H1 (cell line): ENCODE results near the gene CUX1. TPM values are rescaled to one million over a fixed set of nuclear protein-coding genes. Genes with fewer than 3 reads are reported as not detected.

Experiments
- CTCF ChIA-PET: fragments of 300-600 bp; sonication (Branson Sonifier 250); formaldehyde crosslinking; loops from one replicate; lab custom pipeline; 2021; ENCODE audit not compliant: partially characterized antibody; lab: Charles Lee
- POLR2A ChIA-PET: fragments of 300-600 bp; sonication (Branson Sonifier 250); formaldehyde crosslinking; loops from one replicate; lab custom pipeline; 2021; ENCODE audit warnings: inconsistent platforms; ENCODE audit not compliant: partially characterized antibody; lab: Charles Lee
- DNase-seq, 2 experiments: peaks; one replicate each; pipeline versions ENCODE4 v3.0.0 to v3.0.0-alpha.2; 2010 to 2022; ENCODE audit warnings: low spot score in 2 of 2, low read depth in 1 of 2, mixed read lengths in 1 of 2
- FAIRE-seq: peaks from 2 replicates; lab custom pipeline; 2011; peaks lifted over from hg19 to GRCh38; lab: Jason Lieb, UNC
- H2AFZ ChIP-seq: 2 replicates; pipeline ENCODE4 v1.8.1; 2012; ENCODE audit warnings: low read length, inconsistent platforms
- H2AK5ac ChIP-seq: 2 replicates; pipeline ENCODE4 v1.6.1; 2013; ENCODE audit warnings: low read depth, low read length
- H2BK120ac ChIP-seq: replicated peaks from 2 replicates; pipeline ENCODE3; 2013; ENCODE audit warnings: low read depth, low read length, inconsistent platforms
- H2BK12ac ChIP-seq: 2 replicates; pipeline ENCODE4 v1.6.1; 2013; ENCODE audit warnings: low read depth, low read length
- H2BK15ac ChIP-seq: 2 replicates; pipeline ENCODE4 v1.6.1; 2013; ENCODE audit warnings: low read length
- H2BK20ac ChIP-seq: 2 replicates; pipeline ENCODE4 v1.6.1; 2013; ENCODE audit warnings: low read length
- H2BK5ac ChIP-seq: 2 replicates; pipeline ENCODE4 v1.6.1; 2013; ENCODE audit warnings: low read depth, low read length
- H3K14ac ChIP-seq: 2 replicates; pipeline ENCODE4 v1.6.1; 2013; ENCODE audit warnings: inconsistent platforms; ENCODE audit not compliant: insufficient read length
- H3K18ac ChIP-seq: 2 replicates; pipeline ENCODE4 v1.6.1; 2013; ENCODE audit warnings: low read length; ENCODE audit errors: extremely low read depth
- H3K23ac ChIP-seq: 2 replicates; pipeline ENCODE4 v1.6.1; 2013; ENCODE audit warnings: inconsistent platforms; ENCODE audit not compliant: insufficient read length
- H3K23me2 ChIP-seq: 2 replicates; pipeline ENCODE4 v1.6.1; 2013; ENCODE audit warnings: low read depth, low read length
- H3K27ac ChIP-seq: 2 replicates; pipeline ENCODE4 v1.6.1; 2011; ENCODE audit warnings: low read depth, low read length, inconsistent platforms
- H3K27me3 ChIP-seq, 4 experiments: replicated peaks in 1 of 4; 1 replicate in 1 of 4; 2 replicates in 3 of 4; pipeline versions ENCODE4 v1.6.1 to v1.8.1; 2011 to 2013; ENCODE audit warnings: low read length in 3 of 4, mild to moderate bottlenecking in 3 of 4, inconsistent platforms in 2 of 4, mixed read lengths in 2 of 4, moderate library complexity in 1 of 4; ENCODE audit not compliant: control insufficient read depth in 3 of 4, insufficient read depth in 3 of 4; ENCODE audit errors: extremely low read depth in 1 of 4
- H3K36me3 ChIP-seq, 4 experiments: 2 replicates each; pipeline versions ENCODE4 v1.6.1 to v1.8.1; 2011 to 2013; ENCODE audit warnings: mild to moderate bottlenecking in 4 of 4, low read length in 3 of 4, moderate library complexity in 2 of 4, control low read depth in 1 of 4, inconsistent platforms in 1 of 4; ENCODE audit not compliant: insufficient read depth in 4 of 4, control insufficient read depth in 2 of 4
- H3K4ac ChIP-seq: replicated peaks from 2 replicates; pipeline ENCODE3; 2013; ENCODE audit warnings: low read length, low read depth, mixed read lengths, inconsistent platforms; ENCODE audit not compliant: insufficient read length
- H3K4me1 ChIP-seq, 4 experiments: replicated peaks in 1 of 4; 1 replicate in 1 of 4; 2 replicates in 3 of 4; pipeline versions ENCODE4 v1.6.1 to v1.8.1; 2011 to 2013; ENCODE audit warnings: low read length in 3 of 4, inconsistent platforms in 2 of 4, mixed read lengths in 1 of 4; ENCODE audit not compliant: insufficient read depth in 4 of 4, control insufficient read depth in 3 of 4
- H3K4me2 ChIP-seq, 2 experiments: 2 replicates each; pipeline versions ENCODE4 v1.6.1 to v1.8.1; 2011 to 2013; ENCODE audit warnings: low read depth in 2 of 2, low read length in 2 of 2, control low read depth in 1 of 2, inconsistent platforms in 1 of 2, mild to moderate bottlenecking in 1 of 2; ENCODE audit not compliant: insufficient read depth in 1 of 2
- H3K4me3 ChIP-seq, 4 experiments: fragments of 200-600, 300-600 bp in 1 of 4; sonication (generic), shearing (Covaris generic), sonication (Bioruptor Twin) in 1 of 4; 2 replicates each; pipeline versions ENCODE4 v1.5.1 to v1.8.1; 2011 to 2016; ENCODE audit warnings: low read length in 4 of 4, low read depth in 3 of 4, control low read depth in 2 of 4, inconsistent platforms in 2 of 4, mild to moderate bottlenecking in 2 of 4, mixed read lengths in 1 of 4, moderate library complexity in 1 of 4; ENCODE audit not compliant: insufficient read depth in 2 of 4; ENCODE audit errors: extremely low read depth in 1 of 4
- H3K56ac ChIP-seq: replicated peaks from 2 replicates; pipeline ENCODE3; 2013; ENCODE audit warnings: low read depth, mild to moderate bottlenecking, mixed read lengths, low read length, inconsistent platforms; ENCODE audit not compliant: insufficient read length
- H3K79me1 ChIP-seq: 2 replicates; pipeline ENCODE4 v1.6.1; 2013; ENCODE audit warnings: low read depth, low read length, control low read depth
- H3K79me2 ChIP-seq, 2 experiments: 2 replicates each; pipeline versions ENCODE4 v1.6.1 to v1.8.1; 2012 to 2013; ENCODE audit warnings: low read length in 2 of 2, mild to moderate bottlenecking in 2 of 2, inconsistent platforms in 1 of 2; ENCODE audit not compliant: insufficient read depth in 2 of 2, control insufficient read depth in 1 of 2
- H3K9ac ChIP-seq, 4 experiments: replicated peaks in 1 of 4; 1 replicate in 1 of 4; 2 replicates in 3 of 4; pipeline versions ENCODE4 v1.6.1 to v1.8.1; 2011 to 2013; ENCODE audit warnings: low read depth in 3 of 4, low read length in 3 of 4, control low read depth in 2 of 4, mild to moderate bottlenecking in 2 of 4, moderate library complexity in 2 of 4, inconsistent platforms in 1 of 4; ENCODE audit errors: extremely low read depth in 1 of 4
- H3K9me3 ChIP-seq, 2 experiments: 2 replicates each; pipeline versions ENCODE4 v1.6.1 to v1.8.1; 2012 to 2013; ENCODE audit warnings: mild to moderate bottlenecking in 2 of 2, moderate library complexity in 2 of 2, control low read depth in 1 of 2, inconsistent platforms in 1 of 2, low read depth in 1 of 2, low read length in 1 of 2, mixed read lengths in 1 of 2; ENCODE audit not compliant: insufficient read depth in 2 of 2
- H4K20me1 ChIP-seq, 2 experiments: replicated peaks in 1 of 2; 2 replicates each; pipeline versions ENCODE3 to v1.8.1; 2011 to 2013; ENCODE audit warnings: inconsistent platforms in 2 of 2, low read length in 2 of 2, mild to moderate bottlenecking in 1 of 2; ENCODE audit not compliant: insufficient read depth in 2 of 2, control insufficient read depth in 1 of 2
- H4K5ac ChIP-seq: 2 replicates; pipeline ENCODE4 v1.6.1; 2013; ENCODE audit warnings: low read length, low read depth, mixed read lengths, inconsistent platforms; ENCODE audit not compliant: insufficient read length
- H4K8ac ChIP-seq: 2 replicates; pipeline ENCODE4 v1.8.0; 2013; ENCODE audit warnings: mild to moderate bottlenecking, moderate library complexity, low read length, inconsistent platforms; ENCODE audit not compliant: insufficient read depth; ENCODE audit errors: extremely low read depth
- H4K91ac ChIP-seq: replicated peaks from 2 replicates; pipeline ENCODE3; 2013; ENCODE audit warnings: low read length, mixed read lengths, inconsistent platforms; ENCODE audit not compliant: insufficient read length
- KDM1A ChIP-seq: fragments of 200-600, 300-600 bp; sonication (generic); IDR thresholded peaks from 2 replicates; pipeline ENCODE4 v1.7.1; 2016; ENCODE audit warnings: mild to moderate bottlenecking, low read length, borderline replicate concordance
- WGBS, 2 experiments: shearing (Covaris generic) in 1 of 2; methylation state at CpG; one replicate each; pipeline versions ENCODE4 v1.1.6 to v1.1.7; 2013 to 2015; ENCODE audit warnings: low lambda C conversion rate in 2 of 2, mixed read lengths in 2 of 2, inconsistent platforms in 1 of 2, low coverage in 1 of 2, missing lambda C conversion rate in 1 of 2; ENCODE audit not compliant: insufficient replicate concordance in 2 of 2, insufficient coverage in 1 of 2, insufficient read length in 1 of 2; ENCODE audit errors: extremely low coverage in 1 of 2, missing lambda C conversion rate in 1 of 2; 5-methylcytosine and 5-hydroxymethylcytosine counted together
- polyA plus RNA-seq, 7 experiments: library from polyadenylated mRNA; depleted of rRNA in 3 of 7; stranded (reverse) in 5 of 7; unstranded in 2 of 7; fragments of >200 nt in 5 of 7; fragments of 200-250 nt in 2 of 7; gene quantifications; 1 replicate in 5 of 7; 2 replicates in 1 of 7; 4 replicates in 1 of 7; pipeline versions ENCODE4 v1.2.1 to v1.2.3, GENCODE V29; 2011 to 2013; ENCODE audit warnings: missing spikeins in 2 of 7, mixed read lengths in 2 of 7
- total RNA-seq: library from RNA; stranded (reverse); fragmentation: NEBNext Ultra II Directional; extraction: Animal tissue kit (Norgen Biotek cat#: 25700); gene quantifications from 2 replicates; pipeline ENCODE4 v1.2.1, GENCODE V29; 2021

The CUX1 gene
- total and polyA plus RNA-seq, 2 of the 8 experiments (the other 6 are each of a cell fraction or from before 2014, with no cell fraction given): 21.6 to 65.9 TPM

GRCh38 chr7:101945034-101945758, 127.8 kb downstream of the CUX1 start:
- H3K79me2 ChIP-seq: peaks cover 3 to 76% of the 10 kb centered on the region in 2 experiments; a peak in 3 of 4 replicates
- no peak overlapping the region for H2AFZ ChIP-seq
- no peaks in the 10 kb centered on the region for H3K9me3 ChIP-seq
- H2AK5ac ChIP-seq: peak overlapping the region; percentile 93; the same call in 1 of the 2 replicates
- peaks cover 21% of the 10 kb centered on the region for H3K79me1 ChIP-seq
- H3K27ac ChIP-seq: no peak overlapping the region
- FAIRE-seq: no peak
- no peak for DNase-seq
- no peak overlapping the region for H2BK120ac ChIP-seq
- peaks cover 2 to 5% of the 10 kb centered on the region in 2 experiments for H4K20me1 ChIP-seq
- H3K4ac ChIP-seq: no peak overlapping the region
- H3K27me3 ChIP-seq: no peaks in the 10 kb centered on the region
- H3K23me2 ChIP-seq: no peaks in the 10 kb centered on the region
- no peak overlapping the region for H3K56ac ChIP-seq
- H3K4me3 ChIP-seq: no peak overlapping the region
- H2BK5ac ChIP-seq: peak overlapping the region; percentile 80; the same call in 1 of the 2 replicates
- H4K91ac ChIP-seq: peak overlapping the region; percentile 32
- no peak overlapping the region for H3K4me2 ChIP-seq
- ChIA-PET POLR2A (no interaction called here), CTCF (interaction anchor here (0.9 to 1.6 kb wide), 2 partner anchors 17 to 90 kb away, joined by 4 read pairs; no protein-coding TSS in a partner anchor)
- H3K23ac ChIP-seq: no peak overlapping the region
- peak overlapping the region; percentile 24; the same call in 1 of the 2 replicates for H3K18ac ChIP-seq
- peak overlapping the region; percentile 75; the same call in 1 of the 2 replicates for H2BK12ac ChIP-seq
- 88% methylated on average over 15 of the region's 15 CpGs; no CpG with 5 or more reads in 1 of the 2 experiments for WGBS, 2 experiments
- H4K8ac ChIP-seq: no peak overlapping the region
- H3K14ac ChIP-seq: no peak overlapping the region
- H3K4me1 ChIP-seq: peaks cover 8 to 33% (median 26%) of the 10 kb centered on the region in 4 experiments
- TF ChIP-seq KDM1A: no peak
- H3K36me3 ChIP-seq: no peaks in the 10 kb centered on the region
- no peak overlapping the region for H4K5ac ChIP-seq
- peak overlapping the region; percentile 92; the same call in 1 of the 2 replicates for H2BK15ac ChIP-seq
- 0 out of 2 replicates have a peak overlapping the region, but pooled peaks have one; percentile 86 for H2BK20ac ChIP-seq
- H3K9ac ChIP-seq: no peak overlapping the region; a peak in 1 of 7 replicates
